HL-60/S4 (cell line): Measurements from ENCODE around the gene UMOD.

Experiments
- in situ Hi-C: fragments of 300-500 bp; cut with MboI; formaldehyde crosslinking; loops from 2 replicates; pipeline ENCODE4 v1.14.3; 2022; ENCODE audit warnings: low sequenced_read_pairs

UMOD gene

DNA sequence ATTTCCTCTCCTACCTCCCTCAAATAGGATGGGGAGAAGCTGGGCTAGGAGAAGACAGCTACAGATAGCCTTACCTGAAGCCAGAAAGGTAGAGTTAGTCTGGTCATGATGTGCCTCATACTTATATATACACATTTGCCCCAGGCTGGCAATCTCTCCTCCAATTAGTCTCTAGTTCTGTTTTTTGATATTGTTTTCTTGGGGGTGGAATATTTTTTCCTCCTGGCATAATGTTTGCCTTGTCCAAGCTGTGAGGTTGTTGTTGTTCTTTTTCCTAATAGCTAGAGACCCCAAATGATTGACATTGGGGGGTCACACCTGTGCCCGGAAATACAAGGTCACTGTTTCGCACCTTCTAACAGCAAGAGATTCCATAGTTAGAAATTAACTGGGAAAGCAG is at the start of gene UMOD:
TSS of gene UMOD (minus strand) at position 101 of the 400 bp plus-strand sequence. CDS start 1,978 bp downstream, outside the sequence.
- in situ Hi-C loops: no loop called here

DNA sequence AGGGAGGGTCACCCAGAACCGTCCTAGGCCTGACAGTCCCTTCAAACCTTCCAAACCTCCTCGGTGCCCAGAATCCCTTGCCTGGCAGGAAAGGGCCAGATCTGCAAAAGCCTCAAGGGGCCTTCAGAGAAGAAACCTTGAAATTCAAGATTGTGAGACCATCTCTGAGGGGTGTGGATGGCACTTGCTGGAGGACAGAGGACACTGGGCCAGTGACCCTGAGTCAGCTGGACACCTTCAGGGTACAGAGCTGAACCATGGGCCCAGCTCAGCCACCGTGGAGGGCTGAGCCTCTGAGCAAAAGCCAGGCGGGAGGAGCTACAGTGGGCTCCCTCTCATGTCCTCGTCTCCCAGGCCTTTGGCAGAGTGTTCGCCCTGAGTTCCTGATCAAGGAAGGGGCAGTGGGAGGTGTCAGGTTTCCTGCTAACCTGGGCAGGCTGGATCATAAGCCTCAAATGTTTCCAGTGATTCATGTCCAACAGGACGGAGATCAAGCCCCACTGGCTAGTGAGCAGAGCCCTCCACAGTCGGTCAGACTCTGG is 49.0 kb upstream of the UMOD start:
- in situ Hi-C loops: no loop called here

DNA sequence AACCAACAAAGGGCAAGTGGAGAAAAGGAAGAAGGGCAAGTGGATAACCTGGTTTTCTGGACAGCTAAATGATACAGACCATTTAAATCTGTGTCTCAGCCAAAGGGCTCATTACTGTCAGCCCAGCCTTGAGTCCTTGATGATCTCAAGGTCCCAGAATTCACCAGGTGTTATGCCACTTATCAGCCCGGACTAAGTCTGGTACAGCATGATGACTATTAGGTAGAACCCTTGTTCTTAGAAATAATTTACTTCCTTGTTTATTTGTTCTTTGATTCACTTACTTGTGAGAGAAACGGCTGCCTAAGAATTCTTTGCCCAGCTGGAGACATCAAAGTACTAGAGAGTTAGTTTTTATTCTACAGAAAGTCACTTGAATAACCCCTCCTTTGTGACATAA is 48.6 kb upstream of the UMOD start:
- in situ Hi-C loops: no loop called here

GRCh38 chr16:20399185-20399584 is 46.7 kb upstream of the UMOD start:
- in situ Hi-C loops: loop anchor here (25.0 kb wide), 1 partner anchor 812 kb away; no protein-coding TSS in a partner anchor

DNA sequence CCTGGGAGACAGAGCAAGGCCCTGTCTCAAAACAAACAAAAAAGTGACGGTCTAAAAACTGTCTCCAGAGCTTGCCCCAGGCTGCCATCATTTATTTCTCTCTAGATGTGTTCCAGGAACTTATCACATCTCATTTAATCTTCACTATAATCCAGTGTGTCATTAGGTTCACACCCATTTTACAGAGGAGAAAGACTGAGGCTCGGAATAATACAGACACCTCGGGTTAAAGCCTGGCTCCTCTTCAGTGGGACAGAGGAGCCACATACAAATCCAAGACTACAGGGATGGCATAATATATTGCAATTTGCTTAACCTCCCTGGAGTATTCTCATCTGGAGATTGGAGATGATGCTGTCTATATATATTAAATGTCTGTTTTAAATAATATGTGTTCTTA is 46.1 kb upstream of the UMOD start:
- in situ Hi-C loops: loop anchor here (25.0 kb wide), 1 partner anchor 811 kb away; no protein-coding TSS in a partner anchor

- in situ Hi-C loops: loop anchor here (25.0 kb wide), 1 partner anchor 810 kb away; no protein-coding TSS in a partner anchor
Measured at GRCh38 chr16:20397468-20398074, 45.1 kb upstream of the UMOD start.

- in situ Hi-C loops: loop anchor here (25.0 kb wide), 1 partner anchor 810 kb away; no protein-coding TSS in a partner anchor
Measured at GRCh38 chr16:20396846-20397467, 44.4 kb upstream of the UMOD start.

GRCh38 chr16:20395946-20396345 is 43.4 kb upstream of the UMOD start:
- in situ Hi-C loops: loop anchor here (25.0 kb wide), 1 partner anchor 809 kb away; no protein-coding TSS in a partner anchor

DNA sequence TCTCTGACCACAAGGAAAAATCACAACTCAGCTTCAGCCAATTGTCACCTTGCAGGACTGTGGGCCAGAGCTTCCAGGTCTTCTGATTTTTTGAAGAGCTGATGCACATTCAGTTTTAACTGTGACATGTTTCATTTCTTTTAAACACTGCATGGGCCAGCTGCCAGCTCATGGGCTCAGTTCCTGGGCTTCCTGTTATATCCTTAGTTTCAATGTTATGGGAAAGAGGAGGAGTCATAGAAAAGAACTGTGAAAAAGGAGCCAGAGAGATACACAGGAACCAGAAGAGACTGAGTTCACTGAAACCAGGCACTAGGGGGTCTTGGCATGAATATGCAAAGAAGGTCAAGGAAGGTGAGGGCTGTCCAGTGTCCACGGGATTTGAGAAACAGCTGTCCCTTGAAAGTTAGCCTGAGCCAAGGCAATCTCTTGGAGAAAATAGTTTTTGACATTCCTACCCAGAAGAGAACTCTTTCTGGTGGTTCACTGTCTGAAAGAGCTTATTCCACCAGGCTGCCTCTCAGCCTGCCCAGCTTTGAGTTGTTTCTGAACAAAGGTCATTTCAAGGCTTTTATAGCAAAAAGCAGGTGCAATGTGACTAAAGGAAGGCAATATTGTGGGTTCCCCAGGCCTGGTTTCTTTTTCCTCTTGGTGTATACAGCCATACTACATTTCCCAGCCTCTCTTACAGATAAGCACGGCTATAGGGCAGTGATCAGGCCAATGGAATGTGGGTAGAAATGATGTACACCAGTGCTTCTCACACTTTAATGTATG is 41.5 kb upstream of the UMOD start:
- in situ Hi-C loops: loop anchor here (25.0 kb wide), 1 partner anchor 807 kb away; no protein-coding TSS in a partner anchor

DNA sequence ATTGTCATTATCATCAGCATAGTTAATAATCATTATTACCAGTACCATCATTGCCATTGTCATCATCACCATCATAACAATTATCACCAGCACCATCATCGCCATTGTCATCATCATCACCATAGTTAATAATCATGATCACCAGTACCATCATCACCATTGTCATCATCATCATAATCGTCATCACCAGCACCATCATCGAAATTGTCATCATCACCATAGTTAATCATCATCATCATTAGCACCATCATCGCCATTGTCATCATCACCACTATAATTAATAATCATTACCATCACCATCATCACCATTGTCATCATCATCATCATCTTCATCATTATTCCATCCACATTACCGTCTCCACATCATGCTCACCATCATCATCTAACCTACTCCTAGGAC is 38.5 kb upstream of the UMOD start:
- in situ Hi-C loops: loop anchor here (25.0 kb wide), 1 partner anchor 804 kb away; no protein-coding TSS in a partner anchor

GRCh38 chr16:20388854-20389253 is 36.3 kb upstream of the UMOD start:
- in situ Hi-C loops: loop anchor here (25.0 kb wide), 1 partner anchor 802 kb away; no protein-coding TSS in a partner anchor

GRCh38 chr16:20387978-20388377 is 35.5 kb upstream of the UMOD start:
- in situ Hi-C loops: loop anchor here (25.0 kb wide), 1 partner anchor 801 kb away; no protein-coding TSS in a partner anchor

DNA sequence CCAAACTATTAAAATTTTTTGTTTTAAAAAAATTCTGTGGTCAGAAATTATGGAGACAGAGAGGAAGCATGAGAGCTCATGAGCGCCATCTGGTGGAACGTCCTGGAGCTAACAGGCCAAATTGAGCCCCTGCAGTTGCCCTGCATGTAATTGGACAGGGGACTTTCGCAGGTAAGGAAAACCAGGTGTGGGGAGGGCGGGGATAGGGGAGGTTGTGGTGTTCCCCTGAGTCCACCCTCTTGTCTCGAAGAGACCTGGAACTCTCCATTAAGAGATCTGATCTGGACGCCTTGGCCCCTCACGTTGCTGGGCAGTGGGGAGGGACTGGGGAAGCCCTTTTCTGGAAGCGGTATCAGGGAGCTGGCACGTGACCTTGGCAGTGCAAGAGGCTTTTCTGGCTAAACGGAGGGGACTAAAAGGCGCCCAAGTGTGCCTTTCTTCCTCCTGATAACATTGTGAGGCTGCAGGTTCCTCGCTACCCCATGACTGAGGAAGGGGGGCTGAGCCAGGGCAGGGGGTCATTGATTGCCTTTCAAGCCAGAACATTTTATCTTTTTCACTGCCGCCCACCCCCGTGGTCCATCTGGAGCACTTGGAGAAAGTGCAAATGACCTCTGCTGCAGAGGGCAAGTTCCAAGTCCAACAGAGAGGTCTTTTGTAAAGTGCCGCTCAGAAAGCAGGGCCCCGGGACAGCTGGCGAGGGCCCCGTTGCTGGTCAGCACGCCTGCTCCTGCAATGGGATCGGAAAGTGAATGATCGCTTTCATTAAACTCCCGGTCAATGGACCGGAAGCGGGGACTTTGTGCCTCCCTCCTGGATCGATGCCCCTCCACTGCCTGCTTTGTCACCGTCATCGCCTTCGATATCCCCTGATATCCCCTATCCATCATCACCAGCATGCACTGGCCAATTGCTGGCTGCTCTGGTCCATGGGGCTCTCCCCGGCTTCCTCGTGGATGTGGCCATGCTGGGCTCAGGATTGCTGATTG is 33.6 kb upstream of the UMOD start:
- in situ Hi-C loops: loop anchor here (25.0 kb wide), 1 partner anchor 799 kb away; no protein-coding TSS in a partner anchor

GRCh38 chr16:20383106-20384029 is 30.9 kb upstream of the UMOD start:
- in situ Hi-C loops: loop anchor here (5.0 to 25.0 kb wide), 2 partner anchors 486 to 796 kb away; no protein-coding TSS in a partner anchor

- in situ Hi-C loops: loop anchor here (5.0 to 25.0 kb wide), 2 partner anchors 485 to 795 kb away; no protein-coding TSS in a partner anchor
Measured at GRCh38 chr16:20382202-20382948, 29.9 kb upstream of the UMOD start.

GRCh38 chr16:20380782-20381181 is 28.3 kb upstream of the UMOD start:
- in situ Hi-C loops: loop anchor here (5.0 to 25.0 kb wide), 2 partner anchors 483 to 793 kb away; no protein-coding TSS in a partner anchor

DNA sequence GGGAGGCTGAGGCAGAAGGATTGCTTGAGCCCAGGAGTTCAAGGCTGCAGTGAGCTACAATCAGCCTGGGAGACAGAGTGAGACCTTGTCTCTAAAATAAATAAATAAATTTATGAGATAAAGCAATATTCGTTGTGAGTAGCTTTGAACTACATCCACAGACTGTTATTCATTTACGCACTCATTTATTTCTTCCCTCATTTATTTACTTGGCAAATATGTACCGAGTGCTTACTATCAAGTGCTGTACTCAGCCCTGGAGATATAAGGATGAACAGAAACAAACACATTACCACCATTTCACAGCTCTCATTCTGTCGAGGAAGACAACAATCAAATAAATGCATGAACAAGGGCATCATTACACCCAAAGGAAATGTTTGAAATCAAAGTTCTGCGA is 24.7 kb upstream of the UMOD start:
- in situ Hi-C loops: loop anchor here (25.0 kb wide), 1 partner anchor 790 kb away; no protein-coding TSS in a partner anchor

DNA sequence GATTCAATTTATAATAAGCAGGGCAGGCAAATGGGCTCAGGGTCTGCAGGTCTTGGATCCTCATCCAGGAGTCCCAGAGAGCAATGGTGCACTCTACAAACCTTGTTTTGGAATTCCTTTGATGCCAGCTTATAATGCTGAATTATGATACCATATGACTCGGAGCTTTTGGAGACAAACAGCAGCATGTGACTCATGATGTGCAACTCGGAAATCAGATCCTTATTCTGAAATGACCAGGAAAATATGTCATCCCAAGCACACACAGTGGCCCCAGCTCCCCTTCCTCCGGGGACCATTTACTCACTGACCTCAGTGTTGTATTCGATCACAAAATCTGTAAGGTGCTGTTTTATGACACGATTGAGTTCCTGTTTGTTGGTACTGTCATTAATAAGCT is 20.2 kb upstream of the UMOD start:
- in situ Hi-C loops: no loop called here
